Stimulated activated CD8-positive, alpha-beta memory T cell treated with anti-CD3 and anti-CD28 coated beads, Interleukin-15, amount 100 ng/mL, for 1 hour (primary cell): ENCODE data around the gene TSPY9.
"Not testable (repeated sequence)": the region's sequence is repeated elsewhere in the genome, so short reads cannot be mapped to it uniquely, and the experiment has no call there.

Experiments
- DNase-seq: peaks from one replicate; pipeline ENCODE4 v3.0.0-alpha.2; 2020; ENCODE audit warnings: low read depth

Gene TSPY9

DNA sequence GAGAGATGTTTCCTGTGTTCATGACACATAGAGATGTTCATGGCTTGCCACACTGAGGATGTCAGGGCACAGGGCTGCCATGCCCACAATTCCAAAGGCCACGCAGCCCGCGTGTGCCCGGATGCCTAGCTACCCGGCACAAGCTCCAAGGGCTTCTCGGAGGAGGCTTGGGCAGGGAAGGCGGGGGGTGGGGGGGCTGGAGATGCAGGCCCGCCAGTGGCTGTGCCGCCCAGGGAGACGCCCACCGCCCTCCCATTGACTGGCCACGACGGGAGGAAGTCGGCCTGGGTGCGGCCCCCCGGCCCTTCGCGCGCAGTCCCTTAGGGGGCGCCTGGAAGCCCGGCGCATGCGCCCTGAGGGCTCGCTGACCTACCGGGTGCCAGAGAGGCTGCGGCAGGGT is at the start of gene TSPY9:
TSPY9 (plus strand) TSS at position 301 of the 400 bp plus-strand sequence; CDS start at position 347, 46 bp downstream.
- not testable (repeated sequence) for DNase-seq

- not testable (repeated sequence) for DNase-seq
Measured at GRCh38 chrY:9466655-9467054, 20.4 kb upstream of the TSPY9 start, which contains the start of gene TSPY1. TSPY1 (plus strand) TSS chrY:9466955; CDS start chrY:9467001, 46 bp downstream.

DNA sequence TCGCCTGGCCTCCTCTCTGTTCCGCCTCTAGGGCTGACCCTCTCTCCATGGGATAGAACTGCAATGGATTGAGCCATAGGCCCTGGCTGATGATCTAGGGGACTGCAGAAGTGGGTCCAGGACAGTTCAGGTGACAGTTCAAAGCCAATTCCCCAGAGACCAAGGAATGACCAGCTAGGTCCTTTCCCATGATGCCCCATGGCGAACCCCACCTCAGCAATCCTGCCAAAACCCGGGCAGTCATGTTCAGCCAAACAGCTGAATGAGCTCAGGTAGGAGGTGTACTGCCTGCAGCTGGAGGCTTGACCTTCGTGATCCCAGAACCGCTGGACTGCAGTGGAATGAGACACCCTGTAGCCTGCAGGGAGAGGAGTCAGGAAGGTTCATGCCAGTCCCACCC is 17.3 kb downstream of the TSPY9 start:
- DNase-seq: not testable (repeated sequence)

- not testable (repeated sequence) for DNase-seq
Measured at GRCh38 chrY:9516287-9516686, 29.2 kb downstream of the TSPY9 start.

- not testable (repeated sequence) for DNase-seq
Measured at GRCh38 chrY:9527580-9527979, 40.5 kb downstream of the TSPY9 start, which contains the start of gene TSPY10. TSPY10 (plus strand) TSS chrY:9527880; CDS start chrY:9527926, 46 bp downstream.
